H9 (cell line): ENCODE measurements around the gene HMGN4. TPM values are rescaled to one million over a fixed set of nuclear protein-coding genes. Genes with fewer than 3 reads are reported as not detected.

Experiments used
- DNase-seq: peaks from one replicate; pipeline ENCODE4 v3.0.0-alpha.2; 2017
- H2AFZ ChIP-seq: one replicate; pipeline ENCODE4 v1.6.1; 2013; ENCODE audit warnings: mild to moderate bottlenecking, low read length, control low read depth, moderate library complexity
- H2AK5ac ChIP-seq: 2 replicates; pipeline ENCODE4 v1.6.1; 2013; ENCODE audit warnings: low read length, control low read depth, mixed read lengths; ENCODE audit not compliant: insufficient read length
- H2BK120ac ChIP-seq: one replicate; pipeline ENCODE4 v1.6.1; 2013; ENCODE audit warnings: low read depth, mild to moderate bottlenecking, low read length, control low read depth, inconsistent platforms; ENCODE audit not compliant: poor library complexity, severe bottlenecking
- H2BK12ac ChIP-seq: 2 replicates; pipeline ENCODE4 v1.6.1; 2013; ENCODE audit warnings: low read length, control low read depth, mixed read lengths, low read depth; ENCODE audit not compliant: insufficient read length
- H2BK15ac ChIP-seq: 2 replicates; pipeline ENCODE4 v1.6.1; 2013; ENCODE audit warnings: low read depth, low read length, control low read depth
- H2BK20ac ChIP-seq: one replicate; pipeline ENCODE4 v1.6.1; 2013; ENCODE audit warnings: low read depth, mild to moderate bottlenecking, low read length, control low read depth, inconsistent platforms; ENCODE audit not compliant: poor library complexity, severe bottlenecking
- H2BK5ac ChIP-seq: 2 replicates; pipeline ENCODE4 v1.6.1; 2013; ENCODE audit warnings: low read length, control low read depth, mixed read lengths; ENCODE audit not compliant: insufficient read length
- H3K14ac ChIP-seq: 2 replicates; pipeline ENCODE4 v1.6.1; 2013; ENCODE audit warnings: low read length, control low read depth; ENCODE audit not compliant: insufficient read depth
- H3K18ac ChIP-seq: 2 replicates; pipeline ENCODE4 v1.6.1; 2013; ENCODE audit warnings: low read depth, mild to moderate bottlenecking, mixed read lengths, low read length, control low read depth; ENCODE audit not compliant: insufficient read length
- H3K23ac ChIP-seq: 2 replicates; pipeline ENCODE4 v1.6.1; 2013; ENCODE audit warnings: low read length, control low read depth, mixed read lengths, low read depth; ENCODE audit not compliant: insufficient read length
- H3K23me2 ChIP-seq: 2 replicates; pipeline ENCODE4 v1.6.1; 2013; ENCODE audit warnings: low read depth, mild to moderate bottlenecking, mixed read lengths, low read length, control low read depth; ENCODE audit not compliant: insufficient read length, poor library complexity, severe bottlenecking
- H3K27ac ChIP-seq: 2 replicates; pipeline ENCODE4 v1.5.1; 2013; ENCODE audit warnings: low read length, control low read depth, mixed read lengths, low read depth; ENCODE audit not compliant: insufficient read length
- H3K27me3 ChIP-seq: 2 replicates; pipeline ENCODE4 v1.6.1; 2013; ENCODE audit warnings: low read length, control low read depth, inconsistent platforms; ENCODE audit not compliant: insufficient read depth
- H3K4ac ChIP-seq: 2 replicates; pipeline ENCODE4 v1.6.1; 2013; ENCODE audit warnings: low read depth, mild to moderate bottlenecking, control low read depth, inconsistent platforms, low read length, moderate library complexity
- H3K4me1 ChIP-seq: 2 replicates; pipeline ENCODE4 v1.6.1; 2013; ENCODE audit warnings: low read length, control low read depth, inconsistent platforms; ENCODE audit not compliant: insufficient read depth
- H3K4me2 ChIP-seq: 2 replicates; pipeline ENCODE4 v1.6.1; 2013; ENCODE audit warnings: low read length, control low read depth, mixed read lengths; ENCODE audit not compliant: insufficient read length, insufficient read depth
- H3K56ac ChIP-seq: 2 replicates; pipeline ENCODE4 v1.6.1; 2013; ENCODE audit warnings: low read depth, mild to moderate bottlenecking, mixed read lengths, low read length, control low read depth; ENCODE audit not compliant: insufficient read length
- H3K79me1 ChIP-seq: 2 replicates; pipeline ENCODE4 v1.6.1; 2013; ENCODE audit warnings: low read depth, mild to moderate bottlenecking, moderate library complexity, low read length, control low read depth, inconsistent platforms; ENCODE audit not compliant: insufficient read depth, poor library complexity, severe bottlenecking
- H3K79me2 ChIP-seq: 2 replicates; pipeline ENCODE4 v1.6.1; 2013; ENCODE audit warnings: low read length, control low read depth, inconsistent platforms; ENCODE audit not compliant: insufficient read depth
- H3K9ac ChIP-seq: 2 replicates; pipeline ENCODE4 v1.6.1; 2013; ENCODE audit warnings: low read length, control low read depth, mixed read lengths; ENCODE audit not compliant: insufficient read length; ENCODE audit errors: extremely low read depth
- H3K9me3 ChIP-seq: one replicate; pipeline ENCODE4 v1.6.1; 2013; ENCODE audit warnings: low read depth, low read length, inconsistent platforms; ENCODE audit not compliant: control insufficient read depth
- H3T11ph ChIP-seq: one replicate; pipeline ENCODE4 v1.6.1; 2013; ENCODE audit warnings: mild to moderate bottlenecking, low read length, control low read depth, inconsistent platforms
- H4K20me1 ChIP-seq: one replicate; pipeline ENCODE4 v1.6.1; 2013; ENCODE audit not compliant: control insufficient read depth, insufficient read length, insufficient read depth
- H4K5ac ChIP-seq: 2 replicates; pipeline ENCODE4 v1.6.1; 2013; ENCODE audit warnings: low read depth, mild to moderate bottlenecking, mixed read lengths, low read length, control low read depth; ENCODE audit not compliant: insufficient read length
- H4K8ac ChIP-seq: replicated peaks from 2 replicates; pipeline ENCODE4 v1.6.1; 2013; ENCODE audit warnings: low read length, control low read depth, mixed read lengths, low read depth; ENCODE audit not compliant: insufficient read length
- H4K91ac ChIP-seq: 2 replicates; pipeline ENCODE4 v1.6.1; 2013; ENCODE audit warnings: low read depth, mild to moderate bottlenecking, moderate library complexity, mixed read lengths, low read length, control low read depth; ENCODE audit not compliant: insufficient read length
- H3K27ac Mint-ChIP-seq, 3 experiments: 2 replicates in 2 of 3; 3 replicates in 1 of 3; pipeline ENCODE4 v1.8.0; 2020 to 2021; ENCODE audit warnings: mixed read lengths in 3 of 3, mild to moderate bottlenecking in 1 of 3, moderate library complexity in 1 of 3
- H3K27me3 Mint-ChIP-seq: 2 replicates; pipeline ENCODE4 v1.8.0; 2021; ENCODE audit warnings: low read depth, mild to moderate bottlenecking, moderate library complexity, mixed read lengths
- H3K36me3 Mint-ChIP-seq, 3 experiments: 2 replicates in 2 of 3; 3 replicates in 1 of 3; pipeline ENCODE4 v1.8.0; 2020 to 2021; ENCODE audit warnings: low read depth in 3 of 3, mixed read lengths in 3 of 3; ENCODE audit not compliant: insufficient read depth in 1 of 3
- H3K4me1 Mint-ChIP-seq, 2 experiments: 2 replicates each; pipeline ENCODE4 v1.8.0; 2020; ENCODE audit warnings: mixed read lengths in 2 of 2
- H3K4me3 Mint-ChIP-seq, 2 experiments: 2 replicates in 1 of 2; 3 replicates in 1 of 2; pipeline ENCODE4 v1.8.0; 2020 to 2021; ENCODE audit warnings: mild to moderate bottlenecking in 2 of 2, mixed read lengths in 2 of 2, moderate library complexity in 1 of 2
- H3K9me3 Mint-ChIP-seq, 2 experiments: 2 replicates in 1 of 2; 3 replicates in 1 of 2; pipeline ENCODE4 v1.8.0; 2020; ENCODE audit warnings: mild to moderate bottlenecking in 2 of 2, mixed read lengths in 2 of 2, moderate library complexity in 1 of 2
- CTCF ChIP-seq: fragments of 200-600 bp; sonication (generic); conservative IDR thresholded peaks from 3 replicates; pipeline ENCODE4 v1.8.0; 2021; ENCODE audit warnings: antibody characterized with exemption, mild to moderate bottlenecking
- WGBS: extraction: QIAGEN DNeasy Blood & Tissue Kit; methylation state at CpG from one replicate; pipeline ENCODE4 v1.1.7; 2013; ENCODE audit warnings: missing lambda C conversion rate, low lambda C conversion rate, mixed read lengths; ENCODE audit not compliant: insufficient read length; ENCODE audit errors: extremely low coverage; 5-methylcytosine and 5-hydroxymethylcytosine counted together
- total RNA-seq: library from RNA; stranded (reverse); gene quantifications from 2 replicates; pipeline ENCODE4 v1.2.1, GENCODE V29; 2021

HMGN4 gene
- total RNA-seq, 1 experiment from 2014 or later: 50.4 TPM

GRCh38 chr6:26497610-26498009 is 40.6 kb upstream of the HMGN4 start:
- H3K23me2 ChIP-seq: peaks cover 8% of the 10 kb centered on the region
- Mint-ChIP-seq H3K27me3 (peaks cover 35% of the 10 kb centered on the region), H3K4me3 (no peak overlapping the region), H3K9me3 (no peaks in the 10 kb centered on the region; a peak in 2 of 5 replicates), H3K4me1 (peaks cover 21 to 24% of the 10 kb centered on the region in 2 experiments), H3K36me3 (no peaks in the 10 kb centered on the region), H3K27ac (no peak overlapping the region)
- no peak overlapping the region for H4K5ac ChIP-seq
- no peaks in the 10 kb centered on the region for H3K9me3 ChIP-seq
- H2BK12ac ChIP-seq: no peak overlapping the region
- no peak overlapping the region for H2BK15ac ChIP-seq
- no peak overlapping the region for H3K9ac ChIP-seq
- H3K18ac ChIP-seq: no peak overlapping the region
- H2BK120ac ChIP-seq: no peak overlapping the region
- H3K27ac ChIP-seq: no peak overlapping the region
- no peak for DNase-seq
- no peak overlapping the region for H3K4ac ChIP-seq
- H4K20me1 ChIP-seq: no peaks in the 10 kb centered on the region
- no peak overlapping the region for H3K23ac ChIP-seq
- H2BK5ac ChIP-seq: no peak overlapping the region
- TF ChIP-seq CTCF: no peak
- no peak overlapping the region for H2BK20ac ChIP-seq
- no peak overlapping the region for H3T11ph ChIP-seq
- H3K27me3 ChIP-seq: peaks cover 16% of the 10 kb centered on the region
- H3K4me1 ChIP-seq: peaks cover 2% of the 10 kb centered on the region; the same call in 1 of the 2 replicates
- no peak overlapping the region for H4K8ac ChIP-seq
- H3K79me2 ChIP-seq: no peaks in the 10 kb centered on the region
- no peak overlapping the region for H4K91ac ChIP-seq
- no peak overlapping the region for H2AFZ ChIP-seq
- WGBS: no CpG with 5 or more reads among the region's 4 CpGs
- no peak overlapping the region for H3K56ac ChIP-seq
- no peak overlapping the region for H2AK5ac ChIP-seq
- no peaks in the 10 kb centered on the region for H3K79me1 ChIP-seq
- no peak overlapping the region for H3K4me2 ChIP-seq
- H3K14ac ChIP-seq: no peak overlapping the region
